ACHN (cell line): Measurements from ENCODE around the gene ACOX3.

Experiments used
- DNase-seq: peaks from one replicate; pipeline ENCODE4 v3.0.0-alpha.2; 2015
- in situ Hi-C: cut with HindIII; loops from 2 replicates; pipeline ENCODE4 v1.10.0; 2017; ENCODE audit warnings: low sequenced_read_pairs, low pct_ligation_motif_present, low pct_unique_long_range_greater_than_20kb

The ACOX3 gene

GRCh38 chr4:8336412-8337075, 104.0 kb downstream of the ACOX3 start:
- in situ Hi-C loops = no loop called here
- no peak for DNase-seq

DNA sequence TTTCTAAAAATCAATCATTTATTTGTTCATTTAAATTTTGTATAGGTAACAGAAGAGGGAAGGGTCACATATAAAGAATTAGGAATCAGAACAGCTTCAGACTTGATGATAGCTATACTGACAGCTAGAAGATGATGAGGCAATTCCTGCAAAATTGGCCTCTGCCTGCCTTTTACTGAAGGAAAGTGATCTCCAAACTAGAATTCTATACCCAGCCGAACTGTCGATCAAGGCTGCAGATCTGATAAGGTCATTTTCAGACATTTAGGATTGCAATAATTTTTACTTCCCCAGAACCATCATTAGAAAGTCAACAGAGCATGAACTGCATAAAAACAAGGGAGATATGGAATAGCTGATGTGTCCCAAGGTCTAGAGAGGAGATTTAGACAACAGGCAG, 104.7 kb downstream of the ACOX3 start:
- in situ Hi-C loops = no loop called here
- DNase-seq = no peak

- DNase-seq = no peak
- in situ Hi-C loops = no loop called here
These were observed 105.6 kb downstream of the ACOX3 start for GRCh38 chr4:8334786-8335460.

- no peak for DNase-seq
- in situ Hi-C loops = no loop called here
These were observed 106.6 kb downstream of the ACOX3 start for GRCh38 chr4:8333726-8334460.

DNA sequence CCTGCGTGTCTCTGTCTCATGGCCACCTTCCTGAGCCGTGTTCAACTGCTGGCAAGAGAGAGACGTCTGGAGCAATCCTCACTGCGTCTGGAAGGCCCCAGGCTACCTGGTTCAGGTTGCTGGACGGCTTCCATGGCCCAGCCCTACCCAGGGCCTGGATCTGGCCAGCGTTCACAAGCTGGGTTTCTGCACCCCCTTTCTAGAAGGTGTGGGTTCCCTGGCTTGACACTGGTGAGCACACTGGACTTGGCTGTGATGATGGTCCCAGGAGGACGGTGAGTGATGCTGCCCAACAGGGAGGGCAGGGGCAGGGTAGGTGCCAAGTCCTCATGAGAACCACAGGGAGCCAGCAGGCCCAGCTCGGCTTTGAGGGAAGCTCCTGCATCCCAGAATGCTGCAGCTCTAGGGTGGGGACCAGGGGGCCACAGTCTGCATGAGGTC, 107.6 kb downstream of the ACOX3 start:
- no peak for DNase-seq
- in situ Hi-C loops = no loop called here

GRCh38 chr4:8332038-8332857, 108.3 kb downstream of the ACOX3 start:
- no peak for DNase-seq
- in situ Hi-C loops = no loop called here

GRCh38 chr4:8331575-8331955, 109.0 kb downstream of the ACOX3 start:
- in situ Hi-C loops = no loop called here
- DNase-seq = no peak

DNA sequence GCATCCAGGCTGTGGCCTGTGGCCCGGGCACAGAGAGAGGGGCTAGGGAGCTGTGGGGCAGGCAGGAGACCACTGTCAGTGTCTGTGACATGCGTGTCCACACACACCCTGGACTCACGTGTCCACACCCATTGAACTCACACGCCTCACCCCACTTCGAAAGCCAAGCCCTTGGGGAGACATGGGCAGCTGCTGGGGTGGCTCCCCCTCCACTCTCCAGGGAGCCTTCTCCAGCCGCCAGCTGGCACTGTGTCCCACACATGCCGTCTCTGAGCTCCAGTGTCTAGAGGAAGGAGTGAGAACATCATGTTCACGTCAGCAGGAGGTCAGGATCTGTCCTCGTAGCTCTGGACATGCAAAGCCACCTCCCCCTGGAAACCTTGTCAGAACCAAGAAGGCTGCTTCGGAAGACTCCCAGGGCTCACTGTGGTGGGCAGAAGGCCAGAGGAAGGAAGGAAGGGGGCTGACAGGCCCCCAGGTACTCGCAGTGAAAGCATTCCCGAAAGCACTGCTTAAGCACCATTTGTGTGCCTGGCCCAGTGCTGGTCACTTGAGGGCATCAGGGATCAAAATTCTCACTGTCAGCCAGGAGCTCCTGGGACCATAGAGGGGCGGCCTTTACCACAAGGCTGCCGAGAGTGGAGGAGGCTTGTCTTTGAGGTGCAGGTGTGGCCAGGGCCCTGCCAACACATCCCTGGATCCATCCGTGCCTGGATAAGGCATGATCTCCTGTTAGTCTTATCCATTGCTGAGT, 109.5 kb downstream of the ACOX3 start:
- in situ Hi-C loops = no loop called here
- DNase-seq = no peak

- DNase-seq = no peak
These were observed 110.4 kb downstream of the ACOX3 start for GRCh38 chr4:8329859-8330761.

DNA sequence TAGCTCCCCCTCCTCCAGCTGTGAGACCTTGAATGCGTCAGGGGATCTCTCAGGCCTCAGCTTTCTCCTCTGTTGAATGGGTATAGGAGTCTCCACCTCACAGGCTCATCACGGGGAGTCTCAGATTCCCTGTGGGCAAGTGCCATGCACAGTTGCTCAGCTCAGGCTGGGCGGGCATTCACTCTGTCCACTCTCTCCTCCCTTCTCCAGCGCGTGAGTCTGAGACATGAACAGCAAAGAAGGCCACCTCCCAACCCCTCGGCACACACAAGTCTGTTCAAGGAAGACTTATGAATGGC, 111.0 kb downstream of the ACOX3 start:
- DNase-seq = no peak
- in situ Hi-C loops = no loop called here

More at GRCh38 chr4:8329859-8330761, 110.4 kb downstream of the ACOX3 start:
- in situ Hi-C loops = no loop called here

GRCh38 chr4:8328866-8329559, 111.5 kb downstream of the ACOX3 start:
- in situ Hi-C loops = no loop called here
- no peak for DNase-seq

DNA sequence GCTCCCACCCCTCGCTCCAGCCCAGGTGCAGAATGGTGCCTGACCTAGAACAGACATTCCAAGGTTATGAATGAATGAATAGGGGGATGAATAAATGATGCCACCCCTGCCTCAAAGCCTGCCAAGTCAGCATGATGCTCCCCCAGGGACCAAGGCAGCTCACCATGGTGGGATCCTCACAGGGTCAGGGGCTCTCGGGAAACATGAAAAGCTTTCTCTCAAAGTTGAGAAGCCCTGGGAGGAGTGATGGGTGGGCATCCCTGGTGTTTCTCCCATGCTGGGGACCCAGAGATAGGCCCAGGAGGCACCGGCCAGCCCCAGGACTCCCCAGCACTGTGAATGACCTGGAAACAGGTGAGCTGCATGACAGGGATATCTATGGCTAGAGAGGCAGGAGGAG, 112.1 kb downstream of the ACOX3 start:
- DNase-seq = no peak
- in situ Hi-C loops = no loop called here

GRCh38 chr4:8326206-8326605, 114.3 kb downstream of the ACOX3 start:
- in situ Hi-C loops = no loop called here
- DNase-seq = no peak

DNA sequence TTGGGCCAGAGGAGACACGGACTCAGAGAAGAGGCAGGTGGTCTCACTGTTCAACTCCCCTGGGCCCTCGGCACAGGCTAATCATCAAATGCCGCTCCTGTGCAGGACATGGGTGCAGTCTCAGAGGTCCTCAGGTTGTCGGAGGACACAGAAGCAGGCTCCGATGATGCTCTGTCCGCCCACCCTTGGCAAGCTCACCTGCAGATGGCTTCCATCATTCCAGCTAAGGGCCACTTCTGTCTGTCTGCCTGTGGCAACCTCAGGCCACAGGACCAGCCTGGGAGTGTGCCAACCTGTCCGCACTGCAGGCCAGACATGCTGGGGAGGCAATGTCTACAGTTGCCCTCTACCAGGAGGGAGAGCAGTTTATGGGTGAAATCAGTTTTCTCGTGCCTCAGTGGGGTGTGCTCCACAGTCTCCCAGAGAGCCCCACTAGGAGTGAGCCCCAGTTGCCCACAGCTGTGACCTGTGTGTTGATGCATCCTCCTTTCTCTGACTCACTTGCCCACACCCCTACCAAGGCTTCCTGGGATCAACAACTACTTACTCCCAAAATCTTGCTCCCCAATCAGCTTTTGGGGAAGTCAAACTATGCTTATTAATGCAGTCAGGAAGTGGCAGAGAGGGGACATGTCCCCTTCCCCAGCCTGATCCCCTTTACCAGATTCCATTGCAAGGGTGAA, 115.1 kb downstream of the ACOX3 start:
- no peak for DNase-seq
- in situ Hi-C loops = no loop called here

DNA sequence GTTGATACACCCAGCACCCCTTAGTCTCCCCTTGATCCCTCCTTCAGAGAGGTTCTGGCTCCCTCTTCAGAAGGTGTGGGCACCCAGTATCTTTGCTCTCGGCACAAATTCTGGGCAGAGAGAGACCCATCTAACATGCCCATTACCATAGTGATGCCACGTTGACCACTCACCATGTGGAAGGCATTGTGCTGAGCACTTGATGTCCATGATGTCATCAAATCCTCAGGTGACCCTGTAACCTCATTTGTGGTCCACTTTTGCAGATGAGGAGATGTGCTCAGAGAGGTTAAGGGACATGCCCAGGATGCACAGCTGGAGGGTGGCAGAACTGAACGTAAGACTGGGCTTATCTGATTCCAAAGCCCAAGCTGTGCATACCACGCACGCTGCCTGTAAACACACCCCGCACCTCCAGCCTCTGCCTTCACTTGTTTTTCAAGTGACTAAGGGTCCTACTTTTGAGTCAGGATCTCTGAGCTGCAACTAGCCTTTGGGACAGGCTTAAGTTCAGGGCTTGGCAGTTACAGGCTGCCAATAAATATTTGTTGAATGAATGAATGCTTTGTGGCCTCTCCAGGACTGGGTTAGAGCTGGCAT, 115.8 kb downstream of the ACOX3 start:
- in situ Hi-C loops = no loop called here

GRCh38 chr4:8323947-8324555, 116.5 kb downstream of the ACOX3 start:
- in situ Hi-C loops = no loop called here
- DNase-seq = no peak

More for the DNA sequence above, 115.8 kb downstream of the ACOX3 start:
- no peak for DNase-seq
